Neural progenitor cell (in vitro differentiated cells): ENCODE results near the gene CELSR2. TPM values are rescaled to one million over a fixed set of nuclear protein-coding genes. Genes with fewer than 3 reads are reported as not detected.

ENCODE experiments used
- DNase-seq: peaks from one replicate; pipeline ENCODE4 v3.0.0-alpha.2; 2016; ENCODE audit warnings: low spot score
- H2AFZ ChIP-seq: fragments of 200-600 bp; sonication (generic); replicated peaks from 2 replicates; pipeline ENCODE4 v1.6.1; 2016; ENCODE audit warnings: antibody characterized with exemption
- H3F3A ChIP-seq: fragments of 200-600 bp; sonication (generic); 2 replicates; pipeline ENCODE4 v1.6.1; 2016; ENCODE audit warnings: antibody characterized with exemption, low read depth
- H3K27ac ChIP-seq: fragments of 200-600 bp; sonication (generic); 2 replicates; pipeline ENCODE4 v1.5.1; 2016; ENCODE audit warnings: mild to moderate bottlenecking
- H3K27me3 ChIP-seq: fragments of 200-600 bp; sonication (generic); 2 replicates; pipeline ENCODE4 v1.6.1; 2016; ENCODE audit warnings: mild to moderate bottlenecking, moderate library complexity
- H3K36me3 ChIP-seq: fragments of 200-600 bp; sonication (generic); 2 replicates; pipeline ENCODE4 v1.5.1; 2016
- H3K4me1 ChIP-seq: fragments of 200-600 bp; sonication (generic); 2 replicates; pipeline ENCODE4 v1.6.1; 2016; ENCODE audit warnings: mixed run types
- H3K4me2 ChIP-seq: fragments of 200-600 bp; sonication (generic); 2 replicates; pipeline ENCODE4 v1.6.1; 2016
- H3K4me3 ChIP-seq: fragments of 200-600 bp; sonication (generic); 2 replicates; pipeline ENCODE4 v1.5.1; 2016
- H3K79me2 ChIP-seq: fragments of 200-600 bp; sonication (generic); 2 replicates; pipeline ENCODE4 v1.6.1; 2016; ENCODE audit warnings: low read depth
- H3K9ac ChIP-seq: fragments of 200-600 bp; sonication (generic); 2 replicates; pipeline ENCODE4 v1.6.1; 2016
- H3K9me3 ChIP-seq: fragments of 200-600 bp; sonication (generic); 2 replicates; pipeline ENCODE4 v1.5.1; 2016; ENCODE audit warnings: low read depth
- H4K20me1 ChIP-seq: fragments of 200-600 bp; sonication (generic); 2 replicates; pipeline ENCODE4 v1.6.1; 2016; ENCODE audit warnings: low read depth
- H3K27ac Mint-ChIP-seq: 3 replicates; pipeline ENCODE4 v1.8.0; 2021; ENCODE audit warnings: mixed read lengths
- H3K27me3 Mint-ChIP-seq: 2 replicates; pipeline ENCODE4 v1.8.0; 2022; ENCODE audit warnings: low read depth, mild to moderate bottlenecking, inconsistent platforms, moderate library complexity, mixed read lengths; ENCODE audit not compliant: insufficient read depth
- H3K36me3 Mint-ChIP-seq: 3 replicates; pipeline ENCODE4 v1.8.0; 2021; ENCODE audit warnings: mixed read lengths
- H3K4me1 Mint-ChIP-seq: 3 replicates; pipeline ENCODE4 v1.8.0; 2021; ENCODE audit warnings: mixed read lengths
- H3K4me3 Mint-ChIP-seq: 3 replicates; pipeline ENCODE4 v1.8.0; 2021; ENCODE audit warnings: mild to moderate bottlenecking, moderate library complexity, mixed read lengths
- H3K9me3 Mint-ChIP-seq: 3 replicates; pipeline ENCODE4 v1.8.0; 2020; ENCODE audit warnings: mixed read lengths
- EZH2 ChIP-seq: fragments of 200-600 bp; sonication (generic); IDR thresholded peaks from 2 replicates; pipeline ENCODE4 v1.6.1; 2017; ENCODE audit warnings: antibody characterized with exemption, mild to moderate bottlenecking, moderate library complexity
- EZH2phosphoT487 ChIP-seq: fragments of 200-600 bp; sonication (generic); IDR thresholded peaks from 2 replicates; pipeline ENCODE4 v1.6.1; 2017; ENCODE audit warnings: antibody characterized with exemption
- total RNA-seq: library from RNA; depleted of rRNA; stranded (reverse); fragments of >200 nt; gene quantifications from 2 replicates; pipeline ENCODE4 v1.2.3, GENCODE V29; 2015; ENCODE audit warnings: low replicate concordance
- TF ChIP-seq, protein P1 (sequence below): fragments of 200-600 bp; sonication (generic); IDR thresholded peaks from 2 replicates; pipeline ENCODE4 v1.5.1; 2017; ENCODE audit warnings: antibody characterized with exemption, mild to moderate bottlenecking

Gene CELSR2
- total RNA-seq, 1 donor from 2014 or later: 11.1 TPM

DNA sequence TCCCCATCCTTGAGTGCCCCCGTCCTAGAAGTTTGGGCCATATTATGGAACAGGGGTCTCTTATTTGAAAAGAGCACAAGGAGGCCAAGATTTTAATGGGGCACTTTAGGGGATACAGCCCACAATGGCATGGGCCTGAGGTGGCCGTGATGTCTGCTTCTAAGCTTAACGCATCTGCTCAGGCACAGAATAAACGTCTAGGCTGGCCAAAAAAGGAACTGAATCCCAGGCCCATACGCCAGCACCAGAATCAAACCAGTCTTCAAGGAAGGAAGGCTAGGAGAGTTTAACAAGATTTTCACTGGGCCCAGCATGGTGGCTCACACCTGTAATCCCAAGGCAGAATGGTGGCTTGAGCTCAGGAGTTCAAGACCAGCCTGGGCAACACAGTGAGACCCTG, 44.9 kb upstream of the CELSR2 start:
- H3K4me1 Mint-ChIP-seq: peaks cover 12% of the 10 kb centered on the region
- no peaks in the 10 kb centered on the region for H3K36me3 Mint-ChIP-seq

DNA sequence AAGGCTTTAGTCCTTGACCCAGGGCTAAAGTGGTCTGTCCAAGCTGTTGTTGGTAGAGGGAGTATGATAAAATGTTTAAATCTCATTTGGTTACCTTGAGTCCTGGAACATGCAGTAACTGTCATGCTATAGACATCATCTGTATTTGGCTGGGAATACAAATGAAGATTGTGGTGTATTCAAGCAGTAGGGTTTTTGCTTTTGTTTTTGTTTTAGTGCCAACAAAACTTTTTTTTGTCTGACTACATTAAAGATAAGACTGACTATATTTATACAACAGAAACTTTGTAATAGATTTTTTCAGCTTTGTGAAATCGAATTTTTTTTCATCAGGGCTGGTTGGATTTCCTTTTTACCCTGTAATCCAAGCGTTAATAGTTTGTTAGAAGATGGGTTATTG, 43.0 kb upstream of the CELSR2 start:
- H3K27ac ChIP-seq: no peak overlapping the region
- no peaks in the 10 kb centered on the region for H3K9me3 Mint-ChIP-seq
- H4K20me1 ChIP-seq: no peaks in the 10 kb centered on the region
- peaks cover 3% of the 10 kb centered on the region for H3K27me3 Mint-ChIP-seq
- H3F3A ChIP-seq: no peaks in the 10 kb centered on the region
- H3K36me3 ChIP-seq: no peaks in the 10 kb centered on the region
- H3K4me2 ChIP-seq: no peak overlapping the region
- no peak for TF ChIP-seq EZH2phosphoT487
- TF ChIP-seq EZH2: no peak
- TF ChIP-seq, protein P1, sequence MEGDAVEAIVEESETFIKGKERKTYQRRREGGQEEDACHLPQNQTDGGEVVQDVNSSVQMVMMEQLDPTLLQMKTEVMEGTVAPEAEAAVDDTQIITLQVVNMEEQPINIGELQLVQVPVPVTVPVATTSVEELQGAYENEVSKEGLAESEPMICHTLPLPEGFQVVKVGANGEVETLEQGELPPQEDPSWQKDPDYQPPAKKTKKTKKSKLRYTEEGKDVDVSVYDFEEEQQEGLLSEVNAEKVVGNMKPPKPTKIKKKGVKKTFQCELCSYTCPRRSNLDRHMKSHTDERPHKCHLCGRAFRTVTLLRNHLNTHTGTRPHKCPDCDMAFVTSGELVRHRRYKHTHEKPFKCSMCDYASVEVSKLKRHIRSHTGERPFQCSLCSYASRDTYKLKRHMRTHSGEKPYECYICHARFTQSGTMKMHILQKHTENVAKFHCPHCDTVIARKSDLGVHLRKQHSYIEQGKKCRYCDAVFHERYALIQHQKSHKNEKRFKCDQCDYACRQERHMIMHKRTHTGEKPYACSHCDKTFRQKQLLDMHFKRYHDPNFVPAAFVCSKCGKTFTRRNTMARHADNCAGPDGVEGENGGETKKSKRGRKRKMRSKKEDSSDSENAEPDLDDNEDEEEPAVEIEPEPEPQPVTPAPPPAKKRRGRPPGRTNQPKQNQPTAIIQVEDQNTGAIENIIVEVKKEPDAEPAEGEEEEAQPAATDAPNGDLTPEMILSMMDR: no peak
- no peaks in the 10 kb centered on the region for H3K9me3 ChIP-seq
- no peak overlapping the region for H3K4me3 Mint-ChIP-seq
- H3K4me1 ChIP-seq: peaks cover 3% of the 10 kb centered on the region
- peaks cover 7% of the 10 kb centered on the region for H3K4me1 Mint-ChIP-seq
- no peaks in the 10 kb centered on the region for H3K36me3 Mint-ChIP-seq
- H2AFZ ChIP-seq: no peak overlapping the region
- no peaks in the 10 kb centered on the region for H3K27me3 ChIP-seq
- no peak overlapping the region for H3K27ac Mint-ChIP-seq
- no peak overlapping the region for H3K4me3 ChIP-seq
- H3K79me2 ChIP-seq: no peaks in the 10 kb centered on the region
- no peak for DNase-seq
- no peak overlapping the region for H3K9ac ChIP-seq

More for the DNA sequence above, 44.9 kb upstream of the CELSR2 start:
- Mint-ChIP-seq H3K9me3 (no peaks in the 10 kb centered on the region), H3K27me3 (peaks cover 3% of the 10 kb centered on the region), H3K4me3 (no peak overlapping the region), H3K27ac (no peak overlapping the region)
- Histone ChIP-seq H3K9me3 (no peaks in the 10 kb centered on the region), H2AFZ (no peak overlapping the region), H3K79me2 (no peaks in the 10 kb centered on the region), H3K4me2 (no peak overlapping the region), H3K27ac (no peak overlapping the region), H3K4me3 (no peak overlapping the region), H3K27me3 (no peaks in the 10 kb centered on the region), H4K20me1 (no peaks in the 10 kb centered on the region), H3K9ac (no peak overlapping the region), H3K4me1 (peaks cover 5% of the 10 kb centered on the region), H3F3A (no peaks in the 10 kb centered on the region), H3K36me3 (no peaks in the 10 kb centered on the region)
- no peak for DNase-seq
- TF ChIP-seq EZH2phosphoT487 (no peak), EZH2 (no peak)
- TF ChIP-seq, protein P1: no peak

DNA sequence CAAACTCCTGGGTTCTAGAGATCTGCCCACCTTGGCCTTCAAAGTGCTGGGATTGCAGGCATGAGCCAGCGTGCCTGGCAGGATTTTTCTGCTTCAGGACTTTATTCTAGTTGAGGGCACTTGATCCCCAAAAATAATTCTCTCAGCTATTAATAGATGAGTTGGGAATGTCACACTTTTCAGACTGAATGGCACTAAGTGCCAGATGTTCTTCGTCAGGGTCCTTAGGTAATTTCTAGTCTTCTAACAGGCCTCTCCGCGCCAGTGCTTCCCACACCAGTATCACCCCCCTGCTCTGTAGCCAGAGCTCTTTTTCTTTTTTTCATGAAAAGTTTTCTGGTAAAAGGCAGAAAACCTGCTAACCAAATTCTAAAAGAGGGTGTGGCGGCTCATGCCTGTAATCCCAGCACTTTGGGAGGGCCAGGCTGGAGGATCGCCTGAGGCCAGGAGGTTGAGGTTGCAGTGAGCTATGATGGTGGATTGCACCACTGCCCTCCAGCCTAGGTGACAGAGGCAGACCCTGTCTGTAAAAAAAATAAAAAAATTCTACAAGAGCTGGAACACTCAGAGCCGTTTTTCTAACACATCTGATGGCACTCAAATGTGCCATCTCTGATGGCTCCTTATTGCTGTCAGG, 41.8 kb upstream of the CELSR2 start:
- no peak overlapping the region for H3K9ac ChIP-seq
- H3K4me1 ChIP-seq: no peaks in the 10 kb centered on the region
- Mint-ChIP-seq H3K27me3 (no peaks in the 10 kb centered on the region), H3K27ac (no peak overlapping the region), H3K9me3 (no peaks in the 10 kb centered on the region), H3K36me3 (no peaks in the 10 kb centered on the region), H3K4me3 (no peak overlapping the region), H3K4me1 (peaks cover 7% of the 10 kb centered on the region)
- no peak overlapping the region for H3K4me3 ChIP-seq
- no peak overlapping the region for H3K4me2 ChIP-seq
- no peaks in the 10 kb centered on the region for H3K27me3 ChIP-seq
- no peak overlapping the region for H2AFZ ChIP-seq
- TF ChIP-seq EZH2phosphoT487 (no peak), EZH2 (no peak)
- TF ChIP-seq, protein P1: no peak
- no peaks in the 10 kb centered on the region for H3K79me2 ChIP-seq
- no peaks in the 10 kb centered on the region for H3F3A ChIP-seq
- no peak overlapping the region for H3K27ac ChIP-seq
- no peaks in the 10 kb centered on the region for H4K20me1 ChIP-seq
- no peaks in the 10 kb centered on the region for H3K9me3 ChIP-seq
- H3K36me3 ChIP-seq: no peaks in the 10 kb centered on the region
- DNase-seq: no peak
